D341Med (cell line): ENCODE measurements around the gene CXXC5.

Experiments
- DNase-seq: peaks from one replicate; pipeline ENCODE4 v3.0.0; 2012; ENCODE audit warnings: low spot score

The CXXC5 gene

GRCh38 chr5:139638090-139638735, 9.9 kb upstream of the CXXC5 start:
- DNase-seq, result peak; percentile 68

GRCh38 chr5:139638736-139639618, 9.2 kb upstream of the CXXC5 start:
- peak; percentile 86 for DNase-seq

GRCh38 chr5:139639619-139640380, 8.3 kb upstream of the CXXC5 start:
- no peak for DNase-seq

- DNase-seq, result no peak
Observed at GRCh38 chr5:139640421-139641115, 7.6 kb upstream of the CXXC5 start.

GRCh38 chr5:139641116-139642080, 6.8 kb upstream of the CXXC5 start:
- no peak for DNase-seq

GRCh38 chr5:139642213-139642612, 5.9 kb upstream of the CXXC5 start:
- DNase-seq, result no peak

GRCh38 chr5:139642891-139643871, 5.0 kb upstream of the CXXC5 start:
- no peak for DNase-seq

GRCh38 chr5:139644001-139644456, 4.1 kb upstream of the CXXC5 start:
- DNase-seq, result no peak

- no peak for DNase-seq
Observed at GRCh38 chr5:139644646-139645429, 3.3 kb upstream of the CXXC5 start.

GRCh38 chr5:139645430-139645871, 2.7 kb upstream of the CXXC5 start:
- DNase-seq, result no peak

GRCh38 chr5:139646111-139646510, 2.0 kb upstream of the CXXC5 start:
- DNase-seq, result no peak

GRCh38 chr5:139646912-139647505, 1.1 kb upstream of the CXXC5 start:
- no peak for DNase-seq

GRCh38 chr5:139647506-139648204, 494 bp upstream of the CXXC5 start:
- no peak for DNase-seq

- DNase-seq, result no peak
Observed at GRCh38 chr5:139649082-139649991, 1.2 kb downstream of the CXXC5 start.

GRCh38 chr5:139650031-139650688, 2.0 kb downstream of the CXXC5 start:
- no peak for DNase-seq

- no peak for DNase-seq
Observed at GRCh38 chr5:139650689-139651042, 2.5 kb downstream of the CXXC5 start.
